A172 (cell line): Measurements from ENCODE around the gene LIN28B. TPM values are rescaled to one million over a fixed set of nuclear protein-coding genes. Genes with fewer than 3 reads are reported as not detected.
A peak's percentile ranks its signal among the peaks of the same experiment; 100 is the strongest.
"Not testable (repeated sequence)": the region's sequence is repeated elsewhere in the genome, so short reads cannot be mapped to it uniquely, and the experiment has no call there.

Experiments
- DNase-seq: peaks from one replicate; pipeline ENCODE4 v3.0.0-alpha.2; 2015; ENCODE audit warnings: low spot score
- total RNA-seq: library from RNA; depleted of rRNA; stranded (reverse); fragments of >200 nt; shearing (Covaris generic); gene quantifications from 2 replicates; pipeline ENCODE4 v1.2.3, GENCODE V29; 2014

LIN28B gene
- total RNA-seq, 1 experiment from 2014 or later, result not detected

- DNase-seq, result no peak
Observed at GRCh38 chr6:104955927-104956730, 778 bp upstream of the LIN28B start.

- no peak for DNase-seq
Observed at GRCh38 chr6:104957301-104958177, 632 bp downstream of the LIN28B start.

GRCh38 chr6:104958178-104959025 is 1.5 kb downstream of the LIN28B start:
- DNase-seq, result no peak

- DNase-seq, result no peak
Observed at GRCh38 chr6:104959026-104959858, 2.3 kb downstream of the LIN28B start.

- no peak for DNase-seq
Observed at GRCh38 chr6:104969108-104969507, 12.2 kb downstream of the LIN28B start.

GRCh38 chr6:104969785-104970581 is 13.1 kb downstream of the LIN28B start:
- DNase-seq, result no peak

- DNase-seq, result no peak
Observed at GRCh38 chr6:104973404-104973803, 16.5 kb downstream of the LIN28B start.

GRCh38 chr6:104983296-104983695 is 26.4 kb downstream of the LIN28B start:
- no peak for DNase-seq

- DNase-seq, result no peak
Observed at GRCh38 chr6:104983776-104984175, 26.9 kb downstream of the LIN28B start.

- DNase-seq, result no peak
Observed at GRCh38 chr6:104984831-104985230, 27.9 kb downstream of the LIN28B start.

- not testable (repeated sequence) for DNase-seq
Observed at GRCh38 chr6:104985875-104986274, 29.0 kb downstream of the LIN28B start.

- DNase-seq, result no peak
Observed at GRCh38 chr6:104986625-104987024, 29.7 kb downstream of the LIN28B start.

GRCh38 chr6:104987218-104987617 is 30.3 kb downstream of the LIN28B start:
- no peak for DNase-seq

- no peak for DNase-seq
Observed at GRCh38 chr6:104990085-104990484, 33.2 kb downstream of the LIN28B start.

GRCh38 chr6:104991062-104991461 is 34.2 kb downstream of the LIN28B start:
- DNase-seq, result not testable (repeated sequence)

GRCh38 chr6:104993576-104993975 is 36.7 kb downstream of the LIN28B start:
- not testable (repeated sequence) for DNase-seq

GRCh38 chr6:104995989-104996617 is 39.2 kb downstream of the LIN28B start:
- peak; percentile 8 for DNase-seq

GRCh38 chr6:105001063-105001462 is 44.2 kb downstream of the LIN28B start:
- DNase-seq, result no peak

- no peak for DNase-seq
Observed at GRCh38 chr6:105001906-105002305, 45.0 kb downstream of the LIN28B start.

- DNase-seq, result no peak
Observed at GRCh38 chr6:105005451-105005850, 48.5 kb downstream of the LIN28B start.
